GM21381 (cell line): ENCODE data around the gene RNLS.

Source experiments
- ATAC-seq: cut with Tn5 transposase; IDR thresholded peaks from one replicate; pipeline ENCODE4 v1.9.1; 2021; ENCODE audit warnings: mild to moderate bottlenecking, moderate library complexity; ENCODE audit not compliant: unreplicated experiment

RNLS gene

GRCh38 chr10:88525371-88526069 is 57.6 kb downstream of the RNLS start:
- ATAC-seq, result no peak

GRCh38 chr10:88523739-88524400 is 59.2 kb downstream of the RNLS start:
- ATAC-seq, result no peak

GRCh38 chr10:88522715-88523114 is 60.4 kb downstream of the RNLS start:
- ATAC-seq, result no peak

- ATAC-seq, result no peak
These were observed 61.3 kb downstream of the RNLS start for GRCh38 chr10:88521791-88522190.

- ATAC-seq, result no peak
These were observed 67.9 kb downstream of the RNLS start for GRCh38 chr10:88515235-88515634.

- no peak for ATAC-seq
These were observed 70.5 kb downstream of the RNLS start for GRCh38 chr10:88512599-88512998.

- no peak for ATAC-seq
These were observed 74.3 kb downstream of the RNLS start for GRCh38 chr10:88508796-88509195.

- no peak for ATAC-seq
These were observed 75.2 kb downstream of the RNLS start for GRCh38 chr10:88507826-88508453.

- ATAC-seq, result no peak
These were observed 75.7 kb downstream of the RNLS start for GRCh38 chr10:88507404-88507803.

- ATAC-seq, result no peak
These were observed 77.4 kb downstream of the RNLS start for GRCh38 chr10:88505680-88506215.

- no peak for ATAC-seq
These were observed 77.9 kb downstream of the RNLS start for GRCh38 chr10:88505265-88505664.

- ATAC-seq, result no peak
These were observed 82.5 kb downstream of the RNLS start for GRCh38 chr10:88500656-88501055.

GRCh38 chr10:88499569-88500470 is 83.3 kb downstream of the RNLS start:
- ATAC-seq, result no peak

- no peak for ATAC-seq
These were observed 85.2 kb downstream of the RNLS start for GRCh38 chr10:88497913-88498312.

- no peak for ATAC-seq
These were observed 88.6 kb downstream of the RNLS start for GRCh38 chr10:88494537-88494936.

GRCh38 chr10:88493691-88494483 is 89.2 kb downstream of the RNLS start:
- ATAC-seq, result no peak

- ATAC-seq, result no peak
These were observed 91.8 kb downstream of the RNLS start for GRCh38 chr10:88491314-88491713.

- no peak for ATAC-seq
These were observed 92.7 kb downstream of the RNLS start for GRCh38 chr10:88490231-88490980.

- no peak for ATAC-seq
These were observed 94.0 kb downstream of the RNLS start for GRCh38 chr10:88489107-88489506.
